SK-N-SH (cell line): ENCODE data around the gene TRDN. TPM values are rescaled to one million over a fixed set of nuclear protein-coding genes. Genes with fewer than 3 reads are reported as not detected.

Source experiments
- CTCF ChIA-PET: fragments of 300-600, 350-600 bp; formaldehyde crosslinking; extraction: SDS; loops from one replicate; lab custom pipeline; 2021; lab: Yijun Ruan, JAX
- POLR2A ChIA-PET: fragments of 350-600 bp; sonication (Branson Sonifier 250); formaldehyde crosslinking; extraction: SDS; loops from one replicate; lab custom pipeline; 2020; ENCODE audit warnings: antibody characterized with exemption, inconsistent platforms; lab: Yijun Ruan, JAX
- DNase-seq: peaks from one replicate; pipeline ENCODE4 v3.0.0; 2012
- H2AFZ ChIP-seq: fragments of 200-600 bp; sonication (generic); 2 replicates; pipeline ENCODE4 v1.8.1; 2016; ENCODE audit warnings: antibody characterized with exemption, mild to moderate bottlenecking, low read depth
- H3F3A ChIP-seq: fragments of 200-600 bp; sonication (generic); replicated peaks from 2 replicates; pipeline ENCODE3; 2016; ENCODE audit warnings: antibody characterized with exemption, mild to moderate bottlenecking; ENCODE audit not compliant: insufficient read depth
- H3K27ac ChIP-seq, 2 experiments: fragments of 200-500 bp in 1 of 2; fragments of 200-600 bp in 1 of 2; sonication (Bioruptor generic) in 1 of 2; sonication (generic), shearing (Covaris generic) in 1 of 2; 2 replicates each; pipeline versions ENCODE4 v1.5.1 to v1.6.1; 2014 to 2016; ENCODE audit warnings: low read depth in 2 of 2, inconsistent platforms in 1 of 2, low read length in 1 of 2, mild to moderate bottlenecking in 1 of 2, mixed read lengths in 1 of 2
- H3K27me3 ChIP-seq: fragments of 200-600 bp; sonication (generic), shearing (Covaris generic); 2 replicates; pipeline ENCODE4 v1.6.1; 2016; ENCODE audit warnings: mixed run types; ENCODE audit not compliant: insufficient read depth
- H3K36me3 ChIP-seq, 2 experiments: fragments of 200-500 bp in 1 of 2; fragments of 200-600 bp in 1 of 2; sonication (Bioruptor generic) in 1 of 2; sonication (generic) in 1 of 2; replicated peaks in 1 of 2; 2 replicates each; pipeline versions ENCODE3 to v1.5.1; 2014 to 2016; ENCODE audit warnings: low read length in 1 of 2, mild to moderate bottlenecking in 1 of 2; ENCODE audit not compliant: insufficient read depth in 2 of 2, control insufficient read depth in 1 of 2
- H3K4me1 ChIP-seq, 2 experiments: fragments of 200-500 bp in 1 of 2; fragments of 200-600 bp in 1 of 2; sonication (Bioruptor generic) in 1 of 2; sonication (generic), shearing (Covaris generic) in 1 of 2; 2 replicates each; pipeline versions ENCODE4 v1.5.1 to v1.6.1; 2014 to 2016; ENCODE audit warnings: low read depth in 1 of 2, low read length in 1 of 2, mixed run types in 1 of 2; ENCODE audit not compliant: insufficient read depth in 2 of 2, control insufficient read depth in 1 of 2
- H3K4me2 ChIP-seq: fragments of 200-600 bp; sonication (generic), shearing (Covaris generic); 2 replicates; pipeline ENCODE4 v1.6.1; 2017; ENCODE audit warnings: mixed run types
- H3K4me3 ChIP-seq, 2 experiments: fragments of 200-500 bp in 1 of 2; fragments of 200-600 bp in 1 of 2; sonication (Bioruptor generic) in 1 of 2; sonication (generic), shearing (Covaris generic) in 1 of 2; 2 replicates each; pipeline versions ENCODE4 v1.5.1 to v1.8.1; 2014 to 2016; ENCODE audit warnings: low read depth in 2 of 2, inconsistent platforms in 1 of 2, low read length in 1 of 2, mild to moderate bottlenecking in 1 of 2, mixed read lengths in 1 of 2, moderate library complexity in 1 of 2
- H3K79me2 ChIP-seq: fragments of 200-600 bp; sonication (generic); 2 replicates; pipeline ENCODE4 v1.8.1; 2017; ENCODE audit warnings: mild to moderate bottlenecking; ENCODE audit not compliant: insufficient read depth
- H3K9ac ChIP-seq: fragments of 200-600 bp; sonication (generic); 2 replicates; pipeline ENCODE4 v1.6.1; 2017; ENCODE audit warnings: mixed run types
- H3K9me2 ChIP-seq: fragments of 200-600 bp; sonication (generic); 2 replicates; pipeline ENCODE4 v1.6.1; 2017; ENCODE audit warnings: mixed run types
- H3K9me3 ChIP-seq: fragments of 200-600 bp; sonication (generic); 2 replicates; pipeline ENCODE4 v1.6.1; 2017; ENCODE audit warnings: mixed run types, mild to moderate bottlenecking, moderate library complexity
- H4K20me1 ChIP-seq: fragments of 200-600 bp; sonication (generic); 2 replicates; pipeline ENCODE4 v1.6.1; 2017; ENCODE audit warnings: mild to moderate bottlenecking, mixed run types; ENCODE audit not compliant: insufficient read depth
- CHD2 ChIP-seq: fragments of 150-350 bp; IDR thresholded peaks from 2 replicates; pipeline ENCODE4 v1.6.1; 2018; ENCODE audit warnings: low read length; ENCODE audit not compliant: partially characterized antibody
- PBX3 ChIP-seq: IDR thresholded peaks from 2 replicates; pipeline ENCODE4; 2012
- POLR2AphosphoS5 ChIP-seq: IDR thresholded peaks from 2 replicates; pipeline ENCODE4 v1.6.1; 2012; ENCODE audit warnings: low read depth, low read length
- RAD21 ChIP-seq: IDR thresholded peaks from 2 replicates; pipeline ENCODE4 v1.6.1; 2012; ENCODE audit warnings: mild to moderate bottlenecking, low read length
- RFX5 ChIP-seq: IDR thresholded peaks from 2 replicates; pipeline ENCODE4 v1.6.1; 2012; ENCODE audit warnings: mild to moderate bottlenecking, improper control_type of control experiment, low read length
- SIN3A ChIP-seq: IDR thresholded peaks from 2 replicates; pipeline ENCODE4 v1.6.1; 2012; ENCODE audit warnings: low read depth, mild to moderate bottlenecking, low read length, moderate library complexity, borderline replicate concordance
- SMC3 ChIP-seq: IDR thresholded peaks from 2 replicates; pipeline ENCODE4 v1.6.1; 2012; ENCODE audit warnings: low read depth, low read length, improper control_type of control experiment
- TEAD4 ChIP-seq: IDR thresholded peaks from 2 replicates; pipeline ENCODE4 v1.4.0; 2012; ENCODE audit warnings: mild to moderate bottlenecking, borderline replicate concordance; ENCODE audit not compliant: insufficient read depth
- USF2 ChIP-seq: fragments of 150-350 bp; IDR thresholded peaks from 2 replicates; pipeline ENCODE4 v1.6.1; 2017; ENCODE audit warnings: antibody characterized with exemption, low read length, low read depth, borderline replicate concordance
- ZBTB33 ChIP-seq: IDR thresholded peaks from 2 replicates; pipeline ENCODE4 v1.4.0; 2012; ENCODE audit warnings: low read depth, borderline replicate concordance
- WGBS: methylation state at CpG from one replicate; pipeline ENCODE4 v1.1.6; 2017; ENCODE audit warnings: low lambda C conversion rate; 5-methylcytosine and 5-hydroxymethylcytosine counted together
- polyA plus RNA-seq, 3 experiments: library from polyadenylated mRNA; depleted of rRNA; stranded (reverse); fragments of >200 nt; gene quantifications; 2 replicates each; pipeline ENCODE4 v1.2.3, GENCODE V29; 2012
- TF ChIP-seq, protein P1 (sequence below): fragments of 200-600 bp; sonication (generic); IDR thresholded peaks from 2 replicates; pipeline ENCODE4 v1.6.1; 2017; ENCODE audit warnings: antibody characterized with exemption, mild to moderate bottlenecking, moderate library complexity

TRDN gene
- polyA plus RNA-seq, 1 of the 3 experiments (the other 2 are of a cell fraction), result not detected

- TF ChIP-seq SIN3A (no peak), TEAD4 (no peak), PBX3 (no peak), ZBTB33 (no peak), CHD2 (no peak), POLR2AphosphoS5 (no peak)
- TF ChIP-seq, all 33 proteins: peak for 0
Measured at GRCh38 chr6:123383718-123384117, 253.0 kb downstream of the TRDN start (continued).

DNA sequence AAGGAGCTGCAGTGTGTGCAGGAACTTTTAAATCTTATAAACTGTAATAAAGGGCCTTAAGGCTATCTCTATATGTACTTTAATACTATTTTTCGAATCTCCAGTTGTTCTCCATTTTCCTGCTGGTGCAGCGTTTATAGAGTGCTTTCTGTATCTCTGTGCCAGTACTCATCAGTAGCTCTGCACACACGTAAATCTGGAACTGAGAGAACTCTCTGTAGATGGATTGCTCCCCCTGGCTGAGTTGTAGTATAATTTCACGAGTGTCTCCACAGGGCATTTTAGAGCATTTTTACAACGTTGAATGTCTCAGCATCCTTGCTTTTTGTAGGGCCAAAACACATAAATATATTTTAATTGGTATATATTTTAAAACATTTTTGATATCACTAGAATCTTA, 256.5 kb downstream of the TRDN start:
- WGBS, result 2% methylated on average over 5 of the region's 5 CpGs
- Histone ChIP-seq H3F3A (no peaks in the 10 kb centered on the region), H3K4me2 (no peak overlapping the region), H3K4me1 (peaks cover 0 to 18% of the 10 kb centered on the region in 2 experiments; a peak in 1 of 4 replicates), H3K9ac (no peak overlapping the region), H3K79me2 (no peaks in the 10 kb centered on the region), H2AFZ (no peak overlapping the region), H3K4me3 (no peak overlapping the region; a peak in 1 of 4 replicates), H3K9me2 (no peaks in the 10 kb centered on the region), H3K9me3 (no peaks in the 10 kb centered on the region), H4K20me1 (no peaks in the 10 kb centered on the region), H3K27me3 (no peaks in the 10 kb centered on the region), H3K27ac (no peak overlapping the region), H3K36me3 (no peaks in the 10 kb centered on the region)
- TF ChIP-seq SMC3 (no peak; the same call in 1 of the 2 replicates), USF2 (no peak), RFX5 (no peak), RAD21 (peak; percentile 52)
- TF ChIP-seq, protein P1, sequence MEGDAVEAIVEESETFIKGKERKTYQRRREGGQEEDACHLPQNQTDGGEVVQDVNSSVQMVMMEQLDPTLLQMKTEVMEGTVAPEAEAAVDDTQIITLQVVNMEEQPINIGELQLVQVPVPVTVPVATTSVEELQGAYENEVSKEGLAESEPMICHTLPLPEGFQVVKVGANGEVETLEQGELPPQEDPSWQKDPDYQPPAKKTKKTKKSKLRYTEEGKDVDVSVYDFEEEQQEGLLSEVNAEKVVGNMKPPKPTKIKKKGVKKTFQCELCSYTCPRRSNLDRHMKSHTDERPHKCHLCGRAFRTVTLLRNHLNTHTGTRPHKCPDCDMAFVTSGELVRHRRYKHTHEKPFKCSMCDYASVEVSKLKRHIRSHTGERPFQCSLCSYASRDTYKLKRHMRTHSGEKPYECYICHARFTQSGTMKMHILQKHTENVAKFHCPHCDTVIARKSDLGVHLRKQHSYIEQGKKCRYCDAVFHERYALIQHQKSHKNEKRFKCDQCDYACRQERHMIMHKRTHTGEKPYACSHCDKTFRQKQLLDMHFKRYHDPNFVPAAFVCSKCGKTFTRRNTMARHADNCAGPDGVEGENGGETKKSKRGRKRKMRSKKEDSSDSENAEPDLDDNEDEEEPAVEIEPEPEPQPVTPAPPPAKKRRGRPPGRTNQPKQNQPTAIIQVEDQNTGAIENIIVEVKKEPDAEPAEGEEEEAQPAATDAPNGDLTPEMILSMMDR, result peak; percentile 42; the same call in 1 of the 2 replicates
- peak; percentile 5 for DNase-seq
- ChIA-PET POLR2A (no interaction called here), CTCF (interaction anchor here (1.1 to 3.0 kb wide), 5 partner anchors 8 to 652 kb away, joined by 3 to 27 read pairs (median 4); no protein-coding TSS in a partner anchor)
